HepG2 (cell line): ENCODE measurements around the gene NOXO1. TPM values are rescaled to one million over a fixed set of nuclear protein-coding genes. Genes with fewer than 3 reads are reported as not detected.

Experiments used
- ARNT2 ChIP-seq: sonication (generic); formaldehyde crosslinking; IDR thresholded peaks from 2 replicates; pipeline ENCODE4 v1.8.0; 2022; ENCODE audit warnings: mild to moderate bottlenecking, low read depth, missing genetic modification reagents, moderate library complexity
- CC2D1A ChIP-seq: sonication (generic); formaldehyde crosslinking; IDR thresholded peaks from 2 replicates; pipeline ENCODE4 v1.8.1; 2023; ENCODE audit warnings: mild to moderate bottlenecking, missing genetic modification reagents
- ISL2 ChIP-seq: sonication (generic); formaldehyde crosslinking; IDR thresholded peaks from 2 replicates; pipeline ENCODE4 v1.5.0; 2020; ENCODE audit warnings: missing genetic modification reagents
- KDM1A ChIP-seq: IDR thresholded peaks from 2 replicates; pipeline ENCODE4 v1.6.1; 2016; ENCODE audit warnings: missing compliant biosample characterization
- NONO ChIP-seq, 2 experiments: fragments of 450-650 bp in 1 of 2; sonication (generic) in 1 of 2; formaldehyde crosslinking in 1 of 2; IDR thresholded peaks in 1 of 2; conservative IDR thresholded peaks in 1 of 2; 2 replicates each; pipeline versions ENCODE4 v1.6.1 to v1.8.0; 2017 to 2022; ENCODE audit warnings: mild to moderate bottlenecking in 1 of 2, missing genetic modification reagents in 1 of 2, moderate library complexity in 1 of 2
- POGZ ChIP-seq: sonication (generic); formaldehyde crosslinking; IDR thresholded peaks from 2 replicates; pipeline ENCODE4 v1.4.0; 2020; ENCODE audit warnings: mild to moderate bottlenecking, missing genetic modification reagents
- RARG ChIP-seq: sonication (generic); formaldehyde crosslinking; IDR thresholded peaks from 2 replicates; pipeline ENCODE4 v1.4.0; 2020; ENCODE audit warnings: low read depth, mild to moderate bottlenecking, missing genetic modification reagents
- SETDB1 ChIP-seq: sonication (generic); formaldehyde crosslinking; IDR thresholded peaks from 2 replicates; pipeline ENCODE4 v1.5.1; 2020; ENCODE audit warnings: missing genetic modification reagents, mild to moderate bottlenecking, borderline replicate concordance
- SP2 ChIP-seq: sonication (generic); formaldehyde crosslinking; IDR thresholded peaks from 2 replicates; pipeline ENCODE4 v1.5.1; 2020; ENCODE audit warnings: mild to moderate bottlenecking, missing genetic modification reagents
- TCF7 ChIP-seq: sonication (generic); IDR thresholded peaks from 2 replicates; pipeline ENCODE4 v1.6.1; 2016; ENCODE audit warnings: antibody characterized with exemption, low read depth
- XRCC5 ChIP-seq: fragments of 200-400 bp; formaldehyde crosslinking; optimal IDR thresholded peaks from 2 replicates; pipeline ENCODE3; 2017; ENCODE audit warnings: mild to moderate bottlenecking, low read length
- ZNF136 ChIP-seq: sonication (generic); formaldehyde crosslinking; IDR thresholded peaks from 2 replicates; pipeline ENCODE4 v1.8.1; 2022; ENCODE audit warnings: low read depth, mild to moderate bottlenecking, moderate library complexity, missing genetic modification reagents
- ZNF615 ChIP-seq: sonication (generic); formaldehyde crosslinking; IDR thresholded peaks from 2 replicates; pipeline ENCODE4 v1.5.0; 2020; ENCODE audit warnings: mild to moderate bottlenecking, missing genetic modification reagents, borderline replicate concordance
- ZNF644 ChIP-seq: IDR thresholded peaks from 2 replicates; pipeline ENCODE4 v1.6.1; 2016; ENCODE audit warnings: low read depth
- ZNF773 ChIP-seq: sonication (generic); formaldehyde crosslinking; IDR thresholded peaks from 2 replicates; pipeline ENCODE4 v1.4.0; 2020; ENCODE audit warnings: missing genetic modification reagents, borderline replicate concordance
- polyA plus RNA-seq, 8 experiments: library from polyadenylated mRNA; depleted of rRNA in 3 of 8; stranded (reverse) in 7 of 8; unstranded in 1 of 8; fragments of >200 nt; fragmentation: Illumina TruSeq in 4 of 8; extraction: Trizol in 4 of 8; gene quantifications; 2 replicates each; pipeline versions ENCODE4 v1.2.1 to v1.2.3, GENCODE V29; 2011 to 2016; ENCODE audit warnings: low read depth in 4 of 8, missing spikeins in 1 of 8, mixed read lengths in 1 of 8; ENCODE audit not compliant: insufficient read depth in 1 of 8
- total RNA-seq, 5 experiments: library from RNA; depleted of rRNA; stranded (reverse); fragments of >200 nt; fragmentation: Illumina TruSeq; extraction: Trizol; gene quantifications; 2 replicates each; pipeline ENCODE4 v1.2.3, GENCODE V29; 2016; ENCODE audit warnings: low read depth in 1 of 5
- TF ChIP-seq, protein P1 (sequence below): sonication (generic); formaldehyde crosslinking; IDR thresholded peaks from 2 replicates; pipeline ENCODE4 v1.5.0; 2020; ENCODE audit warnings: mild to moderate bottlenecking, missing genetic modification reagents
- TF ChIP-seq, protein P2 (sequence below): sonication (generic); formaldehyde crosslinking; IDR thresholded peaks from 2 replicates; pipeline ENCODE4 v1.5.0; 2020; ENCODE audit warnings: mild to moderate bottlenecking, missing genetic modification reagents, moderate library complexity
- TF ChIP-seq, protein P3 (sequence below): sonication (generic); formaldehyde crosslinking; IDR thresholded peaks from 2 replicates; pipeline ENCODE4 v1.4.0; 2020; ENCODE audit warnings: mild to moderate bottlenecking, missing genetic modification reagents, borderline replicate concordance
- TF ChIP-seq, protein P4 (sequence below): sonication (generic); formaldehyde crosslinking; IDR thresholded peaks from 2 replicates; pipeline ENCODE4 v1.5.0; 2020; ENCODE audit warnings: missing genetic modification reagents, mild to moderate bottlenecking, borderline replicate concordance

Gene NOXO1
- total and polyA plus RNA-seq, 2 of the 13 experiments (the other 11 are each of a cell fraction or from before 2014, with no cell fraction given): 0.69 to 1.4 TPM

DNA sequence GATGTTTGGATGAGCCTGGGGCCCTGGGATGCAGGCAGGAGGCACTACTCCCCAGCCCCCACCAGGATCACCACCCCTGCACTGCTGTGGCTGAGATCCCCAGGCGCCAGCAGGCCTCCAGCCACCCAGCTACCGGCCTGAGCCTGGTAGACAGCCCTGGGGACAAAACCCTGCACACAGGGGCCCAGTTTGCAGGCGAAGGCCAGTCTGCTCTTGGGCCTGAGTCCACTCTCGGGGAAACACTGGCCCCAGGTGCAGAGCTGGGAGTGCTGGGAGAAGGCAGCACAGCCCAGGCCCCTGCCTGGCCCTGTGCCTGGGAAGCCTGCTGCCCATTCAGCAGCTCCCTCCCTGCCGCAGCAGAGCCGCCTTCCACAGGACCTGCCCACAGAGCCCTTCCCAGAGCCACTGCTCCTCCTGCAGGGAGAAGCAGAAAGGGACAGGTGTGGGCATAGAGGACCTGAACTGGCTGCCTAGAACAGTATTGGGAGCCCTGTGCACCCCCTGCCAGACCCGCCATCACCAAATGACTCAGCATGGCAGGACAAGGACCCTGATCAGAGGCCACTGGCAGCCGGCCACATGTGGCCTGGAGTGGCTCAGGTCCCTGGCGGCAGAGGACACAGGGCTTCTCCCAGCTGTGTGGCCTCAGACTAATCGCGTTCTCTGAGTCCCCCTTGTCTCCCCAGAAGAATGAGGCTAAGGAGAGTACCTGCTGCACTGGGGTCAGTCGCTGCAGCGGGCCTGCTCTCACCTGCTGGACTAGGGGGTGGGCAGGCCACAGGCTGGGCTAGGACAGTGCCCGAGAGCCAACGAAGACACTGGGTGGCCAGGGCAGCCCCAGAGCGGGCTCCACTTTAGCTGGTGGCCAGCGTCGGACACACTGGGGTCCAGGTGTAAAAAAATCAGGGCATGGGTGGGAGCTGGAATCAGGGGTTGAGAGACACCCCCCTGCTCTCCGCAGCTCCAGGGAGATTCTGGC is 48.9 kb downstream of the NOXO1 start (continued):
- TF ChIP-seq, protein P1, sequence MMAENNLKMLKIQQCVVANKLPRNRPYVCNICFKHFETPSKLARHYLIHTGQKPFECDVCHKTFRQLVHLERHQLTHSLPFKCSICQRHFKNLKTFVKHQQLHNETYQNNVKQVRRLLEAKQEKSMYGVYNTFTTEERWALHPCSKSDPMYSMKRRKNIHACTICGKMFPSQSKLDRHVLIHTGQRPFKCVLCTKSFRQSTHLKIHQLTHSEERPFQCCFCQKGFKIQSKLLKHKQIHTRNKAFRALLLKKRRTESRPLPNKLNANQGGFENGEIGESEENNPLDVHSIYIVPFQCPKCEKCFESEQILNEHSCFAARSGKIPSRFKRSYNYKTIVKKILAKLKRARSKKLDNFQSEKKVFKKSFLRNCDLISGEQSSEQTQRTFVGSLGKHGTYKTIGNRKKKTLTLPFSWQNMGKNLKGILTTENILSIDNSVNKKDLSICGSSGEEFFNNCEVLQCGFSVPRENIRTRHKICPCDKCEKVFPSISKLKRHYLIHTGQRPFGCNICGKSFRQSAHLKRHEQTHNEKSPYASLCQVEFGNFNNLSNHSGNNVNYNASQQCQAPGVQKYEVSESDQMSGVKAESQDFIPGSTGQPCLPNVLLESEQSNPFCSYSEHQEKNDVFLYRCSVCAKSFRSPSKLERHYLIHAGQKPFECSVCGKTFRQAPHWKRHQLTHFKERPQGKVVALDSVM (CRISPR knock-in tag): peak; percentile 47; the same call in 1 of the 2 replicates
- no peak for TF ChIP-seq NONO (IDR thresholded peaks at IDR 0.05)
- TF ChIP-seq NONO (CRISPR knock-in tag; conservative IDR thresholded peaks at IDR 0.05): no peak
- TF ChIP-seq XRCC5: peak; percentile 81
- TF ChIP-seq, protein P2, sequence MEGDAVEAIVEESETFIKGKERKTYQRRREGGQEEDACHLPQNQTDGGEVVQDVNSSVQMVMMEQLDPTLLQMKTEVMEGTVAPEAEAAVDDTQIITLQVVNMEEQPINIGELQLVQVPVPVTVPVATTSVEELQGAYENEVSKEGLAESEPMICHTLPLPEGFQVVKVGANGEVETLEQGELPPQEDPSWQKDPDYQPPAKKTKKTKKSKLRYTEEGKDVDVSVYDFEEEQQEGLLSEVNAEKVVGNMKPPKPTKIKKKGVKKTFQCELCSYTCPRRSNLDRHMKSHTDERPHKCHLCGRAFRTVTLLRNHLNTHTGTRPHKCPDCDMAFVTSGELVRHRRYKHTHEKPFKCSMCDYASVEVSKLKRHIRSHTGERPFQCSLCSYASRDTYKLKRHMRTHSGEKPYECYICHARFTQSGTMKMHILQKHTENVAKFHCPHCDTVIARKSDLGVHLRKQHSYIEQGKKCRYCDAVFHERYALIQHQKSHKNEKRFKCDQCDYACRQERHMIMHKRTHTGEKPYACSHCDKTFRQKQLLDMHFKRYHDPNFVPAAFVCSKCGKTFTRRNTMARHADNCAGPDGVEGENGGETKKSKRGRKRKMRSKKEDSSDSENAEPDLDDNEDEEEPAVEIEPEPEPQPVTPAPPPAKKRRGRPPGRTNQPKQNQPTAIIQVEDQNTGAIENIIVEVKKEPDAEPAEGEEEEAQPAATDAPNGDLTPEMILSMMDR (CRISPR knock-in tag): peak; percentile 72
- TF ChIP-seq POGZ: no peak
- no peak for TF ChIP-seq CC2D1A (CRISPR knock-in tag)
- no peak for TF ChIP-seq KDM1A
- TF ChIP-seq, protein P3, sequence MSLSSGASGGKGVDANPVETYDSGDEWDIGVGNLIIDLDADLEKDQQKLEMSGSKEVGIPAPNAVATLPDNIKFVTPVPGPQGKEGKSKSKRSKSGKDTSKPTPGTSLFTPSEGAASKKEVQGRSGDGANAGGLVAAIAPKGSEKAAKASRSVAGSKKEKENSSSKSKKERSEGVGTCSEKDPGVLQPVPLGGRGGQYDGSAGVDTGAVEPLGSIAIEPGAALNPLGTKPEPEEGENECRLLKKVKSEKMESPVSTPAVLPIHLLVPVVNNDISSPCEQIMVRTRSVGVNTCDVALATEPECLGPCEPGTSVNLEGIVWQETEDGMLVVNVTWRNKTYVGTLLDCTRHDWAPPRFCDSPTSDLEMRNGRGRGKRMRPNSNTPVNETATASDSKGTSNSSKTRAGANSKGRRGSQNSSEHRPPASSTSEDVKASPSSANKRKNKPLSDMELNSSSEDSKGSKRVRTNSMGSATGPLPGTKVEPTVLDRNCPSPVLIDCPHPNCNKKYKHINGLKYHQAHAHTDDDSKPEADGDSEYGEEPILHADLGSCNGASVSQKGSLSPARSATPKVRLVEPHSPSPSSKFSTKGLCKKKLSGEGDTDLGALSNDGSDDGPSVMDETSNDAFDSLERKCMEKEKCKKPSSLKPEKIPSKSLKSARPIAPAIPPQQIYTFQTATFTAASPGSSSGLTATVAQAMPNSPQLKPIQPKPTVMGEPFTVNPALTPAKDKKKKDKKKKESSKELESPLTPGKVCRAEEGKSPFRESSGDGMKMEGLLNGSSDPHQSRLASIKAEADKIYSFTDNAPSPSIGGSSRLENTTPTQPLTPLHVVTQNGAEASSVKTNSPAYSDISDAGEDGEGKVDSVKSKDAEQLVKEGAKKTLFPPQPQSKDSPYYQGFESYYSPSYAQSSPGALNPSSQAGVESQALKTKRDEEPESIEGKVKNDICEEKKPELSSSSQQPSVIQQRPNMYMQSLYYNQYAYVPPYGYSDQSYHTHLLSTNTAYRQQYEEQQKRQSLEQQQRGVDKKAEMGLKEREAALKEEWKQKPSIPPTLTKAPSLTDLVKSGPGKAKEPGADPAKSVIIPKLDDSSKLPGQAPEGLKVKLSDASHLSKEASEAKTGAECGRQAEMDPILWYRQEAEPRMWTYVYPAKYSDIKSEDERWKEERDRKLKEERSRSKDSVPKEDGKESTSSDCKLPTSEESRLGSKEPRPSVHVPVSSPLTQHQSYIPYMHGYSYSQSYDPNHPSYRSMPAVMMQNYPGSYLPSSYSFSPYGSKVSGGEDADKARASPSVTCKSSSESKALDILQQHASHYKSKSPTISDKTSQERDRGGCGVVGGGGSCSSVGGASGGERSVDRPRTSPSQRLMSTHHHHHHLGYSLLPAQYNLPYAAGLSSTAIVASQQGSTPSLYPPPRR (CRISPR knock-in tag): peak; percentile 37
- TF ChIP-seq ZNF773 (CRISPR knock-in tag): no peak
- TF ChIP-seq ISL2 (CRISPR knock-in tag): no peak
- no peak; the same call in 1 of the 2 replicates for TF ChIP-seq ARNT2 (CRISPR knock-in tag)
- TF ChIP-seq ZNF615 (CRISPR knock-in tag): no peak
- TF ChIP-seq TCF7: no peak
- TF ChIP-seq, protein P4, sequence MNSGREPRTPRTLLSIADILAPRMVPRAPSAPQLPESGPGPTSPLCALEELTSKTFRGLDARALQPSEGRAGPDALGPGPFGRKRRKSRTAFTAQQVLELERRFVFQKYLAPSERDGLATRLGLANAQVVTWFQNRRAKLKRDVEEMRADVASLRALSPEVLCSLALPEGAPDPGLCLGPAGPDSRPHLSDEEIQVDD: no peak
- TF ChIP-seq SETDB1: no peak
- TF ChIP-seq ZNF644 (CRISPR knock-in tag): no peak
- TF ChIP-seq SP2 (CRISPR knock-in tag): no peak
- TF ChIP-seq RARG (CRISPR knock-in tag): no peak
- TF ChIP-seq ZNF136 (CRISPR knock-in tag): 0 out of 2 replicates have a peak, but pooled peaks have one; percentile 2
